Neural cell (in vitro differentiated cells): Measurements from ENCODE around the gene ADPRHL1. TPM values are rescaled to one million over a fixed set of nuclear protein-coding genes. Genes with fewer than 3 reads are reported as not detected.
"Not testable (repeated sequence)": the region's sequence is repeated elsewhere in the genome, so short reads cannot be mapped to it uniquely, and the experiment has no call there.

Source experiments
- H2AFZ ChIP-seq: fragments of 200-600, 300-800 bp; sonication (generic), shearing (Covaris generic); 2 replicates; pipeline ENCODE4 v1.6.0; 2014; ENCODE audit warnings: low read depth, mild to moderate bottlenecking, antibody characterized with exemption, low read length, moderate library complexity
- H3F3A ChIP-seq: fragments of 200-600 bp; shearing (Covaris generic); 2 replicates; pipeline ENCODE4 v1.6.1; 2016; ENCODE audit warnings: mild to moderate bottlenecking, moderate library complexity, mixed read lengths, antibody characterized with exemption, low read length; ENCODE audit not compliant: insufficient read depth, poor library complexity, severe bottlenecking
- H3K27ac ChIP-seq: fragments of 200-600, 300-800 bp; sonication (generic), shearing (Covaris generic); 2 replicates; pipeline ENCODE4 v1.5.1; 2014; ENCODE audit warnings: mild to moderate bottlenecking, low read length, moderate library complexity
- H3K27me3 ChIP-seq: fragments of 300-800, 200-600 bp; sonication (generic), shearing (Covaris generic); 2 replicates; pipeline ENCODE4 v1.6.0; 2014; ENCODE audit warnings: mild to moderate bottlenecking, low read depth, low read length, moderate library complexity; ENCODE audit not compliant: insufficient read depth
- H3K36me3 ChIP-seq: fragments of 300-800, 200-600 bp; sonication (generic), shearing (Covaris generic); 2 replicates; pipeline ENCODE4 v1.5.1; 2014; ENCODE audit warnings: mild to moderate bottlenecking, antibody characterized with exemption, low read length, moderate library complexity; ENCODE audit not compliant: insufficient read depth
- H3K4me2 ChIP-seq: fragments of 300-800, 200-600 bp; sonication (generic), shearing (Covaris generic); 2 replicates; pipeline ENCODE4 v1.6.0; 2014; ENCODE audit warnings: mild to moderate bottlenecking, low read length
- H3K4me3 ChIP-seq: fragments of 300-800, 200-600 bp; sonication (generic), shearing (Covaris generic); 2 replicates; pipeline ENCODE4 v1.5.1; 2014; ENCODE audit warnings: mild to moderate bottlenecking, low read length, moderate library complexity
- H3K79me2 ChIP-seq: fragments of 200-600 bp; shearing (Covaris generic); replicated peaks from 2 replicates; pipeline ENCODE4 v1.6.0; 2014; ENCODE audit warnings: mild to moderate bottlenecking, low read length, moderate library complexity; ENCODE audit not compliant: insufficient read depth
- H3K9ac ChIP-seq: fragments of 300-800, 200-600 bp; sonication (generic), shearing (Covaris generic); 2 replicates; pipeline ENCODE4 v1.6.1; 2016; ENCODE audit warnings: mild to moderate bottlenecking, low read length, mixed read lengths
- H3K9me2 ChIP-seq: fragments of 200-600 bp; shearing (Covaris generic); 2 replicates; pipeline ENCODE4 v1.6.1; 2016; ENCODE audit warnings: mild to moderate bottlenecking, low read length, mixed read lengths; ENCODE audit not compliant: insufficient read depth
- H3K9me3 ChIP-seq: fragments of 200-600, 300-800 bp; sonication (generic), shearing (Covaris generic); 2 replicates; pipeline ENCODE4 v1.6.1; 2016; ENCODE audit warnings: mild to moderate bottlenecking, mixed run types, low read length, moderate library complexity, mixed read lengths
- H4K20me1 ChIP-seq: fragments of 200-600 bp; shearing (Covaris generic); 2 replicates; pipeline ENCODE4 v1.6.1; 2016; ENCODE audit warnings: mild to moderate bottlenecking, mixed run types; ENCODE audit not compliant: insufficient read depth
- CTCF ChIP-seq: fragments of 450-650 bp; IDR thresholded peaks from 2 replicates; pipeline ENCODE4 v1.5.1; 2014; ENCODE audit warnings: antibody characterized with exemption, mild to moderate bottlenecking, moderate library complexity; ENCODE audit not compliant: poor library complexity, severe bottlenecking
- EP300 ChIP-seq: fragments of 450-650 bp; conservative IDR thresholded peaks from 2 replicates; pipeline ENCODE4 v1.6.1; 2014; ENCODE audit warnings: antibody characterized with exemption, mild to moderate bottlenecking, moderate library complexity; ENCODE audit not compliant: poor library complexity, severe bottlenecking
- EZH2 ChIP-seq: fragments of 200-600, 300-800 bp; shearing (Covaris generic), sonication (generic); IDR thresholded peaks from 2 replicates; pipeline ENCODE4 v1.6.1; 2014; ENCODE audit warnings: antibody characterized with exemption, low read length, borderline replicate concordance, mild to moderate bottlenecking; ENCODE audit not compliant: insufficient read depth, poor library complexity, severe bottlenecking
- MXI1 ChIP-seq: fragments of 450-650 bp; conservative IDR thresholded peaks from 2 replicates; pipeline ENCODE4 v1.6.1; 2014; ENCODE audit warnings: antibody characterized with exemption, mild to moderate bottlenecking; ENCODE audit not compliant: poor library complexity, severe bottlenecking
- POLR2AphosphoS5 ChIP-seq: IDR thresholded peaks from 2 replicates; pipeline ENCODE4 v1.6.1; 2012
- RAD21 ChIP-seq: fragments of 450-650 bp; conservative IDR thresholded peaks from 2 replicates; pipeline ENCODE4 v1.6.1; 2014; ENCODE audit warnings: antibody characterized with exemption, mild to moderate bottlenecking, moderate library complexity
- REST ChIP-seq: IDR thresholded peaks from 2 replicates; pipeline ENCODE4 v1.6.1; 2012; ENCODE audit warnings: borderline replicate concordance
- SMC3 ChIP-seq: fragments of 450-650 bp; conservative IDR thresholded peaks from 2 replicates; pipeline ENCODE4 v1.6.1; 2014; ENCODE audit warnings: antibody characterized with exemption, mild to moderate bottlenecking, moderate library complexity; ENCODE audit not compliant: poor library complexity
- TAF1 ChIP-seq: IDR thresholded peaks from 2 replicates; pipeline ENCODE4 v1.6.1; 2012; ENCODE audit warnings: low read depth
- polyA plus RNA-seq: library from polyadenylated mRNA; depleted of rRNA; stranded (reverse); fragments of >200 nt; gene quantifications from 2 replicates; pipeline ENCODE4 v1.2.3, GENCODE V29; 2014

The ADPRHL1 gene
- polyA plus RNA-seq, 1 donor from 2014 or later, result 1.1 TPM

GRCh38 chr13:113441661-113442060 is 11.6 kb downstream of the ADPRHL1 start:
- TF ChIP-seq EZH2 (no peak), SMC3 (no peak), TAF1 (no peak), CTCF (no peak), POLR2AphosphoS5 (no peak), RAD21 (no peak), REST (no peak), EP300 (no peak), MXI1 (no peak)
- Histone ChIP-seq H3K4me2 (no peak overlapping the region), H3K36me3 (no peaks in the 10 kb centered on the region), H2AFZ (no peak overlapping the region), H4K20me1 (no peaks in the 10 kb centered on the region), H3K27me3 (no peaks in the 10 kb centered on the region), H3K9me3 (no peaks in the 10 kb centered on the region), H3K79me2 (no peaks in the 10 kb centered on the region), H3K9ac (no peak overlapping the region), H3K27ac (no peak overlapping the region), H3K4me3 (no peak overlapping the region), H3F3A (no peaks in the 10 kb centered on the region), H3K9me2 (no peaks in the 10 kb centered on the region)

- Histone ChIP-seq H3K4me3 (no peak overlapping the region), H3K36me3 (no peaks in the 10 kb centered on the region), H3K4me2 (no peak overlapping the region), H3K9me2 (no peaks in the 10 kb centered on the region), H3F3A (no peaks in the 10 kb centered on the region), H4K20me1 (no peaks in the 10 kb centered on the region), H3K9me3 (no peaks in the 10 kb centered on the region), H3K27me3 (no peaks in the 10 kb centered on the region), H2AFZ (no peak overlapping the region), H3K27ac (no peak overlapping the region), H3K9ac (no peak overlapping the region), H3K79me2 (no peaks in the 10 kb centered on the region)
- TF ChIP-seq EZH2 (no peak), SMC3 (no peak), MXI1 (no peak), TAF1 (no peak), CTCF (no peak), RAD21 (no peak), EP300 (no peak), REST (no peak), POLR2AphosphoS5 (no peak)
These were observed 15.8 kb downstream of the ADPRHL1 start for GRCh38 chr13:113437408-113438010.

- not testable (repeated sequence) for H3K79me2 ChIP-seq, H3K27me3 ChIP-seq, H3K9ac ChIP-seq, H2AFZ ChIP-seq, H3K4me3 ChIP-seq, H3K36me3 ChIP-seq, H4K20me1 ChIP-seq, H3K9me3 ChIP-seq, H3F3A ChIP-seq, H3K4me2 ChIP-seq, H3K9me2 ChIP-seq, H3K27ac ChIP-seq
These were observed 16.4 kb downstream of the ADPRHL1 start for GRCh38 chr13:113436866-113437265.
